ENCODE data around the gene CCNYL1.

Gene CCNYL1

DNA sequence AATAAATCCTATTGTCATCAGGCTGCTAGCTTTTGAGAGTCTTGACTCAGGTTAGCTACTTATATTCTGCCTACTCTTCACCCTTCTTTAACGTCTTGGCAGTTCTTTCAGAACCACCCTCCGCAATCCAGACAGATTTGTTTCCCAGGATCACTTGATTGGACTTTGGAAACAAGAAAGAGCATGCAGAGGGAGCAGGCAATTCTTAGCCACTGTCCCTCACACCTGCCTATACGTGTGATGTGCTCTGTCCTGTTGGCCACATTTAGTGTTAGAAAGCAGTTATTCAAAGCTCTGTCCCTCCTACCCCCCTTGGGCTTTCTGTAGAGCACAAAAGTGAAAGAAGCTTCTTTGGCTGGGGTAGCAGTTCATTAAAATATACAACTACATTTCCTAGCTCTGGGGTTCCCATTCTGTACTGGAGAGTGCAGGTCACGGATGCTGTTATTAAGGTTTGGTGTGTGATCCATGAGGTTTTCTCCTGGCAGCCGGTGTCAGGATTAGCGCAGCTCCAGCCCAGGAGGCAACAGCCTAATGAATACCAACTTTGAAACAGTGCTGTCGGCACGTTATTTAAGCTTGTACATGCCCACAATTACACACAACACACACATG lies 52.0 kb downstream of the CCNYL1 start:
- Mint-ChIP-seq H3K4me3 (no peak overlapping the region), H3K27ac (no peak overlapping the region), H3K4me1 (peaks cover 22% of the 10 kb centered on the region), H3K27me3 (ENCODE audit: low read depth, poor library complexity) (peaks cover 85% of the 10 kb centered on the region), H3K9me3 (peaks cover 7% of the 10 kb centered on the region), H3K36me3 (ENCODE audit: low read depth) (peaks cover 5% of the 10 kb centered on the region)
- no peak for DNase-seq
- TF ChIP-seq CTCF (IDR thresholded peaks at IDR 0.05): no peak

GRCh38 chr2:207764096-207764630 lies 52.7 kb downstream of the CCNYL1 start:
- Mint-ChIP-seq H3K9me3 (peaks cover 7% of the 10 kb centered on the region), H3K4me1 (peaks cover 27% of the 10 kb centered on the region), H3K27me3 (ENCODE audit: low read depth, poor library complexity) (peaks cover 88% of the 10 kb centered on the region), H3K4me3 (no peak overlapping the region), H3K36me3 (ENCODE audit: low read depth) (peaks cover 5% of the 10 kb centered on the region), H3K27ac (no peak overlapping the region)
- no peak for DNase-seq
- TF ChIP-seq CTCF (IDR thresholded peaks at IDR 0.05): no peak

DNA sequence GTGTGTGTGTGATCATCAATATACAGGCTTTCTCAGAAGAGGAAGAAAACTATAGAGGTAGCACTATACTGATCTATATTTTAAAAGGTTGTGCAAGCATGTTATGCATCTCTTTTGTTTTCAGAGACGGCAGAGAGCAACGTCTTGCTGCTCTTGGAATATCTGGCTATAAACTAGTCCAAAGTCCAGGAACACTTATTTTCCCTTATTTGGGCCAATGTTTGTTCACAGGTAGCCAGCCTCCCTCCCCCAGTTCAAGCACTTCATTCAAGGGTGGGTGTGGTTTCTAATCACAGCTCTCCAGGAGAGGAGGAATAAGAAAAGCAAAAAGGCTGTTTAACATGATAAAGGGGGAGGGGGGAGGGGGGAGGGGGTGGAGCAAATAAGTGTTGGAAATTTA lies 54.1 kb downstream of the CCNYL1 start:
- TF ChIP-seq CTCF (IDR thresholded peaks at IDR 0.05): no peak
- Mint-ChIP-seq H3K4me1 (peaks cover 28% of the 10 kb centered on the region), H3K4me3 (no peak overlapping the region), H3K27me3 (ENCODE audit: low read depth, poor library complexity) (peaks cover 88% of the 10 kb centered on the region), H3K36me3 (ENCODE audit: low read depth) (peaks cover 5% of the 10 kb centered on the region), H3K9me3 (peaks cover 7% of the 10 kb centered on the region), H3K27ac (no peak overlapping the region)
- DNase-seq: no peak

DNA sequence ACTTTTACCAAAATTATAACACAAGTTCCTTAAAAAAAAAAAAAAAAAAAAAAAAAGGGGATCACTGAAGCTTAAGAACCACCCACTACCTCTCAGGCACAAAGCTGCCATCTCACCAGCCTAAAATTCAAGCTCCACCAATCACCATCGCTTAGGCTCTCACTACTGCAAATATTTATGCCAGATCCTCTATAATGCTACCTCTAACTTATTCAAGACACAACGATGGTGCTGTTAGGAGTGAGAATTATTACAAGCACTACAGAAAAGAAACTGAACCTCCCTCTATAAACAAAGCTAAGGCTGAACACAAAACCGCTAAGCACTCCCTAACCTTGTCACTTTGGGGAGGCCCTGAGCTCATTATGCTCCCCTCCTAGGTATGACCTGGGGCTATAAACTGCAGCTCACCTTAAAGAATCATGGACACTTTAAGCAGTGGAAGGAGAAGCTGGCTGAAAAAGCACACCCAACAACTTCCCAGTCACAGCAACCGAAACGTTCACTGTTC lies 54.7 kb downstream of the CCNYL1 start:
- peaks cover 7% of the 10 kb centered on the region for H3K9me3 Mint-ChIP-seq
- DNase-seq: no peak
- peaks cover 90% of the 10 kb centered on the region for H3K27me3 Mint-ChIP-seq (ENCODE audit: low read depth, poor library complexity)
- no peak overlapping the region for H3K27ac Mint-ChIP-seq
- peaks cover 33% of the 10 kb centered on the region for H3K4me1 Mint-ChIP-seq
- TF ChIP-seq CTCF (IDR thresholded peaks at IDR 0.05): no peak
- no peak overlapping the region for H3K4me3 Mint-ChIP-seq
- H3K36me3 Mint-ChIP-seq (ENCODE audit: low read depth): peaks cover 5% of the 10 kb centered on the region

- Mint-ChIP-seq H3K36me3 (ENCODE audit: low read depth) (peaks cover 5% of the 10 kb centered on the region), H3K27me3 (ENCODE audit: low read depth, poor library complexity) (peaks cover 92% of the 10 kb centered on the region), H3K9me3 (peaks cover 7% of the 10 kb centered on the region), H3K27ac (no peak overlapping the region), H3K4me3 (peak overlapping the region; percentile 85), H3K4me1 (peaks cover 33% of the 10 kb centered on the region)
- DNase-seq: peak; percentile 45
- TF ChIP-seq CTCF (IDR thresholded peaks at IDR 0.05): no peak
These were observed 55.4 kb downstream of the CCNYL1 start for GRCh38 chr2:207766697-207767460.
